H1 (cell line): ENCODE measurements around the gene ANKRD12. TPM values are rescaled to one million over a fixed set of nuclear protein-coding genes. Genes with fewer than 3 reads are reported as not detected.

Source experiments
- CTCF ChIA-PET: fragments of 300-600 bp; sonication (Branson Sonifier 250); formaldehyde crosslinking; loops from one replicate; lab custom pipeline; 2021; ENCODE audit not compliant: partially characterized antibody; lab: Charles Lee
- POLR2A ChIA-PET: fragments of 300-600 bp; sonication (Branson Sonifier 250); formaldehyde crosslinking; loops from one replicate; lab custom pipeline; 2021; ENCODE audit warnings: inconsistent platforms; ENCODE audit not compliant: partially characterized antibody; lab: Charles Lee
- DNase-seq, 2 experiments: peaks; one replicate each; pipeline versions ENCODE4 v3.0.0 to v3.0.0-alpha.2; 2010 to 2022; ENCODE audit warnings: low spot score in 2 of 2, low read depth in 1 of 2, mixed read lengths in 1 of 2
- FAIRE-seq: peaks from 2 replicates; lab custom pipeline; 2011; peaks lifted over from hg19 to GRCh38; lab: Jason Lieb, UNC
- H2AFZ ChIP-seq: 2 replicates; pipeline ENCODE4 v1.8.1; 2012; ENCODE audit warnings: low read length, inconsistent platforms
- H2AK5ac ChIP-seq: 2 replicates; pipeline ENCODE4 v1.6.1; 2013; ENCODE audit warnings: low read depth, low read length
- H2BK120ac ChIP-seq: replicated peaks from 2 replicates; pipeline ENCODE3; 2013; ENCODE audit warnings: low read depth, low read length, inconsistent platforms
- H2BK12ac ChIP-seq: 2 replicates; pipeline ENCODE4 v1.6.1; 2013; ENCODE audit warnings: low read depth, low read length
- H2BK15ac ChIP-seq: 2 replicates; pipeline ENCODE4 v1.6.1; 2013; ENCODE audit warnings: low read length
- H2BK20ac ChIP-seq: 2 replicates; pipeline ENCODE4 v1.6.1; 2013; ENCODE audit warnings: low read length
- H2BK5ac ChIP-seq: 2 replicates; pipeline ENCODE4 v1.6.1; 2013; ENCODE audit warnings: low read depth, low read length
- H3K14ac ChIP-seq: 2 replicates; pipeline ENCODE4 v1.6.1; 2013; ENCODE audit warnings: inconsistent platforms; ENCODE audit not compliant: insufficient read length
- H3K18ac ChIP-seq: 2 replicates; pipeline ENCODE4 v1.6.1; 2013; ENCODE audit warnings: low read length; ENCODE audit errors: extremely low read depth
- H3K23ac ChIP-seq: 2 replicates; pipeline ENCODE4 v1.6.1; 2013; ENCODE audit warnings: inconsistent platforms; ENCODE audit not compliant: insufficient read length
- H3K23me2 ChIP-seq: 2 replicates; pipeline ENCODE4 v1.6.1; 2013; ENCODE audit warnings: low read depth, low read length
- H3K27ac ChIP-seq: 2 replicates; pipeline ENCODE4 v1.6.1; 2011; ENCODE audit warnings: low read depth, low read length, inconsistent platforms
- H3K27me3 ChIP-seq, 4 experiments: replicated peaks in 1 of 4; 1 replicate in 1 of 4; 2 replicates in 3 of 4; pipeline versions ENCODE4 v1.6.1 to v1.8.1; 2011 to 2013; ENCODE audit warnings: low read length in 3 of 4, mild to moderate bottlenecking in 3 of 4, inconsistent platforms in 2 of 4, mixed read lengths in 2 of 4, moderate library complexity in 1 of 4; ENCODE audit not compliant: control insufficient read depth in 3 of 4, insufficient read depth in 3 of 4; ENCODE audit errors: extremely low read depth in 1 of 4
- H3K36me3 ChIP-seq, 4 experiments: 2 replicates each; pipeline versions ENCODE4 v1.6.1 to v1.8.1; 2011 to 2013; ENCODE audit warnings: mild to moderate bottlenecking in 4 of 4, low read length in 3 of 4, moderate library complexity in 2 of 4, control low read depth in 1 of 4, inconsistent platforms in 1 of 4; ENCODE audit not compliant: insufficient read depth in 4 of 4, control insufficient read depth in 2 of 4
- H3K4ac ChIP-seq: replicated peaks from 2 replicates; pipeline ENCODE3; 2013; ENCODE audit warnings: low read length, low read depth, mixed read lengths, inconsistent platforms; ENCODE audit not compliant: insufficient read length
- H3K4me1 ChIP-seq, 4 experiments: replicated peaks in 1 of 4; 1 replicate in 1 of 4; 2 replicates in 3 of 4; pipeline versions ENCODE4 v1.6.1 to v1.8.1; 2011 to 2013; ENCODE audit warnings: low read length in 3 of 4, inconsistent platforms in 2 of 4, mixed read lengths in 1 of 4; ENCODE audit not compliant: insufficient read depth in 4 of 4, control insufficient read depth in 3 of 4
- H3K4me2 ChIP-seq, 2 experiments: 2 replicates each; pipeline versions ENCODE4 v1.6.1 to v1.8.1; 2011 to 2013; ENCODE audit warnings: low read depth in 2 of 2, low read length in 2 of 2, control low read depth in 1 of 2, inconsistent platforms in 1 of 2, mild to moderate bottlenecking in 1 of 2; ENCODE audit not compliant: insufficient read depth in 1 of 2
- H3K4me3 ChIP-seq, 4 experiments: fragments of 200-600, 300-600 bp in 1 of 4; sonication (generic), shearing (Covaris generic), sonication (Bioruptor Twin) in 1 of 4; 2 replicates each; pipeline versions ENCODE4 v1.5.1 to v1.8.1; 2011 to 2016; ENCODE audit warnings: low read length in 4 of 4, low read depth in 3 of 4, control low read depth in 2 of 4, inconsistent platforms in 2 of 4, mild to moderate bottlenecking in 2 of 4, mixed read lengths in 1 of 4, moderate library complexity in 1 of 4; ENCODE audit not compliant: insufficient read depth in 2 of 4; ENCODE audit errors: extremely low read depth in 1 of 4
- H3K56ac ChIP-seq: replicated peaks from 2 replicates; pipeline ENCODE3; 2013; ENCODE audit warnings: low read depth, mild to moderate bottlenecking, mixed read lengths, low read length, inconsistent platforms; ENCODE audit not compliant: insufficient read length
- H3K79me1 ChIP-seq: 2 replicates; pipeline ENCODE4 v1.6.1; 2013; ENCODE audit warnings: low read depth, low read length, control low read depth
- H3K79me2 ChIP-seq, 2 experiments: 2 replicates each; pipeline versions ENCODE4 v1.6.1 to v1.8.1; 2012 to 2013; ENCODE audit warnings: low read length in 2 of 2, mild to moderate bottlenecking in 2 of 2, inconsistent platforms in 1 of 2; ENCODE audit not compliant: insufficient read depth in 2 of 2, control insufficient read depth in 1 of 2
- H3K9ac ChIP-seq, 4 experiments: replicated peaks in 1 of 4; 1 replicate in 1 of 4; 2 replicates in 3 of 4; pipeline versions ENCODE4 v1.6.1 to v1.8.1; 2011 to 2013; ENCODE audit warnings: low read depth in 3 of 4, low read length in 3 of 4, control low read depth in 2 of 4, mild to moderate bottlenecking in 2 of 4, moderate library complexity in 2 of 4, inconsistent platforms in 1 of 4; ENCODE audit errors: extremely low read depth in 1 of 4
- H3K9me3 ChIP-seq, 2 experiments: 2 replicates each; pipeline versions ENCODE4 v1.6.1 to v1.8.1; 2012 to 2013; ENCODE audit warnings: mild to moderate bottlenecking in 2 of 2, moderate library complexity in 2 of 2, control low read depth in 1 of 2, inconsistent platforms in 1 of 2, low read depth in 1 of 2, low read length in 1 of 2, mixed read lengths in 1 of 2; ENCODE audit not compliant: insufficient read depth in 2 of 2
- H4K20me1 ChIP-seq, 2 experiments: replicated peaks in 1 of 2; 2 replicates each; pipeline versions ENCODE3 to v1.8.1; 2011 to 2013; ENCODE audit warnings: inconsistent platforms in 2 of 2, low read length in 2 of 2, mild to moderate bottlenecking in 1 of 2; ENCODE audit not compliant: insufficient read depth in 2 of 2, control insufficient read depth in 1 of 2
- H4K5ac ChIP-seq: 2 replicates; pipeline ENCODE4 v1.6.1; 2013; ENCODE audit warnings: low read length, low read depth, mixed read lengths, inconsistent platforms; ENCODE audit not compliant: insufficient read length
- H4K8ac ChIP-seq: 2 replicates; pipeline ENCODE4 v1.8.0; 2013; ENCODE audit warnings: mild to moderate bottlenecking, moderate library complexity, low read length, inconsistent platforms; ENCODE audit not compliant: insufficient read depth; ENCODE audit errors: extremely low read depth
- H4K91ac ChIP-seq: replicated peaks from 2 replicates; pipeline ENCODE3; 2013; ENCODE audit warnings: low read length, mixed read lengths, inconsistent platforms; ENCODE audit not compliant: insufficient read length
- MAFK ChIP-seq: IDR thresholded peaks from 2 replicates; pipeline ENCODE4 v1.6.1; 2012; ENCODE audit warnings: low read depth, mild to moderate bottlenecking, improper control_type of control experiment, low read length
- POLR2A ChIP-seq, 2 experiments: IDR thresholded peaks; 1 replicate in 1 of 2; 2 replicates in 1 of 2; pipeline ENCODE4 v1.6.1; 2011; ENCODE audit warnings: low read depth in 2 of 2, low read length in 2 of 2, mild to moderate bottlenecking in 2 of 2; ENCODE audit errors: control extremely low read depth in 1 of 2
- polyA plus RNA-seq, 7 experiments: library from polyadenylated mRNA; depleted of rRNA in 3 of 7; stranded (reverse) in 5 of 7; unstranded in 2 of 7; fragments of >200 nt in 5 of 7; fragments of 200-250 nt in 2 of 7; gene quantifications; 1 replicate in 5 of 7; 2 replicates in 1 of 7; 4 replicates in 1 of 7; pipeline versions ENCODE4 v1.2.1 to v1.2.3, GENCODE V29; 2011 to 2013; ENCODE audit warnings: missing spikeins in 2 of 7, mixed read lengths in 2 of 7
- total RNA-seq: library from RNA; stranded (reverse); fragmentation: NEBNext Ultra II Directional; extraction: Animal tissue kit (Norgen Biotek cat#: 25700); gene quantifications from 2 replicates; pipeline ENCODE4 v1.2.1, GENCODE V29; 2021

ANKRD12 gene
- total and polyA plus RNA-seq, 2 of the 8 experiments (the other 6 are each of a cell fraction or from before 2014, with no cell fraction given): 2.6 to 37.9 TPM

DNA sequence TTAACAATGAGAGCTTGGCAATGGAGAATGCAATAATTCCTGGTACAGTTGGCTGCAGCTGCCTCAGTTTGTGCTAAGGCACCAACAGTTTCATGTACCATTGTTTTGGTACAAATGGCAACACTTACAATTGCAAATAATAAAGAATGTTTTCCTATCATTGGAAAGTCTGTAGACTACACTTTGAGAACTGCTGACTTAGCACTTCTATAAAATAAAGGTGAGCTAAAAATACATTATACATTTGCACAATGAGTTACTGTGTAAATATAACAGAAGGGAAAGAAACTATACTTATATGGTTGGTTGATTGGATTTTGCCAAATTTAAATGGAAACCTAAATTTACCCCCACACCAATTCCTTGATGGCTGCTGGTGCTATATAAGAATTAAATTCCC is 153.1 kb downstream of the ANKRD12 start:
- H3K23ac ChIP-seq: no peak overlapping the region
- H3K14ac ChIP-seq: no peak overlapping the region
- no peak overlapping the region for H2BK15ac ChIP-seq
- ChIA-PET CTCF (interaction anchor here (0.6 kb wide), 1 partner anchor 232 kb away, joined by 3 read pairs; no protein-coding TSS in a partner anchor), POLR2A (no interaction called here)
- H3K27me3 ChIP-seq: no peaks in the 10 kb centered on the region
- peaks cover 0 to 4% (median 0%) of the 10 kb centered on the region in 4 experiments; a peak in 2 of 8 replicates for H3K36me3 ChIP-seq
- no peak overlapping the region for H4K91ac ChIP-seq
- H3K4me2 ChIP-seq: no peak overlapping the region
- no peak for DNase-seq
- no peak overlapping the region for H2BK120ac ChIP-seq
- H3K27ac ChIP-seq: no peak overlapping the region
- H3K79me2 ChIP-seq: no peaks in the 10 kb centered on the region
- H2AK5ac ChIP-seq: no peak overlapping the region
- no peak for FAIRE-seq
- H3K4ac ChIP-seq: no peak overlapping the region
- H4K8ac ChIP-seq: no peak overlapping the region
- peaks cover 19% of the 10 kb centered on the region in 2 experiments for H3K9me3 ChIP-seq
- no peak overlapping the region for H3K18ac ChIP-seq
- no peak overlapping the region for H2BK5ac ChIP-seq
- H3K56ac ChIP-seq: no peak overlapping the region
- no peak overlapping the region for H4K5ac ChIP-seq
- no peak overlapping the region for H2BK20ac ChIP-seq
- H3K23me2 ChIP-seq: no peaks in the 10 kb centered on the region
- no peak overlapping the region for H3K9ac ChIP-seq
- H4K20me1 ChIP-seq: no peaks in the 10 kb centered on the region
- no peak overlapping the region for H3K4me3 ChIP-seq
- no peaks in the 10 kb centered on the region for H3K4me1 ChIP-seq
- H2BK12ac ChIP-seq: no peak overlapping the region
- TF ChIP-seq MAFK (peak; percentile 95), POLR2A (IDR thresholded peaks at IDR 0.05; ENCODE audit: control extremely low read depth in 1 of 2, low read depth in 2 of 2, low read length in 2 of 2) (no peak)
- H3K79me1 ChIP-seq: no peaks in the 10 kb centered on the region
- H2AFZ ChIP-seq: no peak overlapping the region
